SU-DHL-6 (cell line): Measurements from ENCODE around the gene CBFA2T3.

Experiments used
- H2AFZ ChIP-seq: fragments of 200-600 bp; sonication (generic); 2 replicates; pipeline ENCODE4 v1.6.1; 2014; ENCODE audit warnings: low read depth, mild to moderate bottlenecking, moderate library complexity, mixed read lengths, antibody characterized with exemption, low read length; ENCODE audit not compliant: severe bottlenecking
- H3F3A ChIP-seq: fragments of 200-600 bp; shearing (Covaris generic); 2 replicates; pipeline ENCODE4 v1.6.0; 2016; ENCODE audit warnings: antibody characterized with exemption, mild to moderate bottlenecking; ENCODE audit not compliant: insufficient read depth
- H3K27ac ChIP-seq: fragments of 200-600 bp; sonication (generic); 2 replicates; pipeline ENCODE4 v1.5.1; 2016; ENCODE audit warnings: low read depth, mild to moderate bottlenecking, low read length, moderate library complexity, mixed read lengths
- H3K27me3 ChIP-seq: fragments of 200-600 bp; sonication (generic), shearing (Covaris generic); 2 replicates; pipeline ENCODE4 v1.6.0; 2014; ENCODE audit warnings: mild to moderate bottlenecking, low read length
- H3K36me3 ChIP-seq: fragments of 200-600 bp; sonication (generic); 2 replicates; pipeline ENCODE4 v1.6.1; 2014; ENCODE audit warnings: mild to moderate bottlenecking, low read length, mixed read lengths
- H3K4me2 ChIP-seq: fragments of 300-600, 200-600 bp; shearing (Covaris generic), sonication (generic); 2 replicates; pipeline ENCODE4 v1.6.0; 2014; ENCODE audit warnings: low read length, low read depth, mild to moderate bottlenecking; ENCODE audit not compliant: poor library complexity, severe bottlenecking
- H3K4me3 ChIP-seq: fragments of 200-600 bp; sonication (generic); 2 replicates; pipeline ENCODE4 v1.5.1; 2014; ENCODE audit warnings: antibody characterized with exemption, low read length, mild to moderate bottlenecking, mixed read lengths; ENCODE audit not compliant: insufficient read depth, poor library complexity, severe bottlenecking
- H3K79me2 ChIP-seq: fragments of 200-600 bp; sonication (generic); 2 replicates; pipeline ENCODE4 v1.6.1; 2014; ENCODE audit warnings: mild to moderate bottlenecking, low read length, moderate library complexity; ENCODE audit not compliant: insufficient read depth
- H3K9ac ChIP-seq: fragments of 200-600 bp; sonication (generic); 2 replicates; pipeline ENCODE4 v1.7.0; 2014; ENCODE audit warnings: mild to moderate bottlenecking, low read length
- H3K9me2 ChIP-seq: fragments of 200-600 bp; sonication (generic); replicated peaks from 2 replicates; pipeline ENCODE4 v1.6.1; 2014; ENCODE audit warnings: low read length; ENCODE audit not compliant: insufficient read depth
- H3K9me3 ChIP-seq: fragments of 200-600 bp; sonication (generic); 2 replicates; pipeline ENCODE4 v1.6.1; 2014; ENCODE audit warnings: low read length, mixed read lengths; ENCODE audit not compliant: insufficient read depth
- H4K20me1 ChIP-seq: fragments of 200-600 bp; sonication (generic); 2 replicates; pipeline ENCODE4 v1.6.1; 2014; ENCODE audit warnings: low read depth, mild to moderate bottlenecking, antibody characterized with exemption, low read length, moderate library complexity, mixed read lengths
- CTCF ChIP-seq: fragments of 200-600 bp; sonication (generic); IDR thresholded peaks from one replicate; pipeline ENCODE4 v1.5.1; 2017; ENCODE audit warnings: antibody characterized with exemption, mild to moderate bottlenecking, low read length, moderate library complexity; ENCODE audit not compliant: insufficient read depth, poor library complexity, severe bottlenecking
- EZH2phosphoT487 ChIP-seq: fragments of 200-600 bp; sonication (generic), shearing (Covaris generic); conservative IDR thresholded peaks from 2 replicates; pipeline ENCODE4 v1.6.1; 2018; ENCODE audit warnings: mild to moderate bottlenecking, antibody characterized with exemption, low read length, moderate library complexity, mixed read lengths

The CBFA2T3 gene

GRCh38 chr16:88936008-88936555 lies 40.9 kb downstream of the CBFA2T3 start:
- peaks cover 3% of the 10 kb centered on the region; the same call in 1 of the 2 replicates for H3F3A ChIP-seq
- H3K9me2 ChIP-seq = no peaks in the 10 kb centered on the region
- H4K20me1 ChIP-seq = peaks cover 4% of the 10 kb centered on the region; the same call in 1 of the 2 replicates
- peak overlapping the region; percentile 96 for H3K9ac ChIP-seq
- H3K9me3 ChIP-seq = no peaks in the 10 kb centered on the region
- no peaks in the 10 kb centered on the region; the same call in 1 of the 2 replicates for H3K36me3 ChIP-seq
- no peaks in the 10 kb centered on the region for H3K27me3 ChIP-seq
- H3K4me3 ChIP-seq = no peak overlapping the region
- TF ChIP-seq CTCF (no peak), EZH2phosphoT487 (no peak)
- no peak overlapping the region for H2AFZ ChIP-seq
- peaks cover 95% of the 10 kb centered on the region for H3K79me2 ChIP-seq
- H3K27ac ChIP-seq = peak overlapping the region; percentile 81
- peak overlapping the region; percentile 67 for H3K4me2 ChIP-seq

GRCh38 chr16:88934066-88934667 lies 42.8 kb downstream of the CBFA2T3 start:
- TF ChIP-seq EZH2phosphoT487 = no peak
- no peak for TF ChIP-seq CTCF
- H2AFZ ChIP-seq = no peak overlapping the region
- no peak overlapping the region for H3K9ac ChIP-seq
- no peaks in the 10 kb centered on the region for H3K27me3 ChIP-seq
- H3K9me2 ChIP-seq = no peaks in the 10 kb centered on the region
- H3K4me3 ChIP-seq = no peak overlapping the region
- no peak overlapping the region for H3K4me2 ChIP-seq
- H4K20me1 ChIP-seq = peaks cover 4% of the 10 kb centered on the region; the same call in 1 of the 2 replicates
- H3F3A ChIP-seq = peaks cover 3% of the 10 kb centered on the region; the same call in 1 of the 2 replicates
- H3K79me2 ChIP-seq = peaks cover 95% of the 10 kb centered on the region
- H3K27ac ChIP-seq = no peak overlapping the region
- H3K36me3 ChIP-seq = no peaks in the 10 kb centered on the region; the same call in 1 of the 2 replicates
- no peaks in the 10 kb centered on the region for H3K9me3 ChIP-seq

- no peaks in the 10 kb centered on the region; the same call in 1 of the 2 replicates for H3K36me3 ChIP-seq
- H3K9me3 ChIP-seq = no peaks in the 10 kb centered on the region
- no peak overlapping the region for H2AFZ ChIP-seq
- no peak for TF ChIP-seq EZH2phosphoT487
- H3K79me2 ChIP-seq = peaks cover 95% of the 10 kb centered on the region
- no peak overlapping the region for H3K4me3 ChIP-seq
- H3K9me2 ChIP-seq = no peaks in the 10 kb centered on the region
- H4K20me1 ChIP-seq = peaks cover 4% of the 10 kb centered on the region; the same call in 1 of the 2 replicates
- H3K27ac ChIP-seq = no peak overlapping the region
- no peak overlapping the region for H3K9ac ChIP-seq
- no peak overlapping the region for H3K4me2 ChIP-seq
- no peaks in the 10 kb centered on the region for H3K27me3 ChIP-seq
- H3F3A ChIP-seq = no peaks in the 10 kb centered on the region
Measured at GRCh38 chr16:88932929-88933328, 44.1 kb downstream of the CBFA2T3 start.

GRCh38 chr16:88931936-88932335 lies 45.1 kb downstream of the CBFA2T3 start:
- H3F3A ChIP-seq = no peaks in the 10 kb centered on the region
- no peak overlapping the region for H3K27ac ChIP-seq
- H2AFZ ChIP-seq = no peak overlapping the region
- H3K4me3 ChIP-seq = no peak overlapping the region
- no peak for TF ChIP-seq EZH2phosphoT487
- no peak for TF ChIP-seq CTCF
- no peak overlapping the region for H3K9ac ChIP-seq
- H3K36me3 ChIP-seq = no peaks in the 10 kb centered on the region; the same call in 1 of the 2 replicates
- no peaks in the 10 kb centered on the region for H3K27me3 ChIP-seq
- H3K4me2 ChIP-seq = no peak overlapping the region
- peaks cover 11% of the 10 kb centered on the region; the same call in 1 of the 2 replicates for H4K20me1 ChIP-seq
- peaks cover 95% of the 10 kb centered on the region for H3K79me2 ChIP-seq
- H3K9me3 ChIP-seq = no peaks in the 10 kb centered on the region
- no peaks in the 10 kb centered on the region for H3K9me2 ChIP-seq
